ENCODE data around the gene PIP4K2A. TPM values are rescaled to one million over a fixed set of nuclear protein-coding genes. Genes with fewer than 3 reads are reported as not detected.
A peak's percentile ranks its signal among the peaks of the same experiment; 100 is the strongest.

Gene PIP4K2A
- total and polyA plus RNA-seq, 2 of the 13 experiments (the other 11 are each of a cell fraction or from before 2014, with no cell fraction given), result 9.1 to 22.6 TPM

GRCh38 chr10:22714479-22715289 is at the start of gene PIP4K2A (continued):
- no peak for TF ChIP-seq SIX1 (CRISPR knock-in tag; IDR thresholded peaks at IDR 0.05; ENCODE audit: borderline replicate concordance)
- TF ChIP-seq, protein P1, sequence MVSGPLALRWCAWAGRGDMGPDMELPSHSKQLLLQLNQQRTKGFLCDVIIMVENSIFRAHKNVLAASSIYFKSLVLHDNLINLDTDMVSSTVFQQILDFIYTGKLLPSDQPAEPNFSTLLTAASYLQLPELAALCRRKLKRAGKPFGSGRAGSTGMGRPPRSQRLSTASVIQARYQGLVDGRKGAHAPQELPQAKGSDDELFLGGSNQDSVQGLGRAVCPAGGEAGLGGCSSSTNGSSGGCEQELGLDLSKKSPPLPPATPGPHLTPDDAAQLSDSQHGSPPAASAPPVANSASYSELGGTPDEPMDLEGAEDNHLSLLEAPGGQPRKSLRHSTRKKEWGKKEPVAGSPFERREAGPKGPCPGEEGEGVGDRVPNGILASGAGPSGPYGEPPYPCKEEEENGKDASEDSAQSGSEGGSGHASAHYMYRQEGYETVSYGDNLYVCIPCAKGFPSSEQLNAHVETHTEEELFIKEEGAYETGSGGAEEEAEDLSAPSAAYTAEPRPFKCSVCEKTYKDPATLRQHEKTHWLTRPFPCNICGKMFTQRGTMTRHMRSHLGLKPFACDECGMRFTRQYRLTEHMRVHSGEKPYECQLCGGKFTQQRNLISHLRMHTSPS (CRISPR knock-in tag; IDR thresholded peaks at IDR 0.05; ENCODE audit: low read depth), result no peak
- no peak for TF ChIP-seq SUZ12 (IDR thresholded peaks at IDR 0.05; ENCODE audit: low read depth, low read length)
- peak; percentile 61 for TF ChIP-seq ATF7-NPFF (CRISPR knock-in tag; IDR thresholded peaks at IDR 0.05; ENCODE audit: low read depth)
- no peak for TF ChIP-seq ZNF331 (CRISPR knock-in tag; IDR thresholded peaks at IDR 0.05)
- TF ChIP-seq, protein P2, sequence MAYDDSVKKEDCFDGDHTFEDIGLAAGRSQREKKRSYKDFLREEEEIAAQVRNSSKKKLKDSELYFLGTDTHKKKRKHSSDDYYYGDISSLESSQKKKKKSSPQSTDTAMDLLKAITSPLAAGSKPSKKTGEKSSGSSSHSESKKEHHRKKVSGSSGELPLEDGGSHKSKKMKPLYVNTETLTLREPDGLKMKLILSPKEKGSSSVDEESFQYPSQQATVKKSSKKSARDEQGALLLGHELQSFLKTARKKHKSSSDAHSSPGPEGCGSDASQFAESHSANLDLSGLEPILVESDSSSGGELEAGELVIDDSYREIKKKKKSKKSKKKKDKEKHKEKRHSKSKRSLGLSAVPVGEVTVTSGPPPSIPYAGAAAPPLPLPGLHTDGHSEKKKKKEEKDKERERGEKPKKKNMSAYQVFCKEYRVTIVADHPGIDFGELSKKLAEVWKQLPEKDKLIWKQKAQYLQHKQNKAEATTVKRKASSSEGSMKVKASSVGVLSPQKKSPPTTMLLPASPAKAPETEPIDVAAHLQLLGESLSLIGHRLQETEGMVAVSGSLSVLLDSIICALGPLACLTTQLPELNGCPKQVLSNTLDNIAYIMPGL (CRISPR knock-in tag; IDR thresholded peaks at IDR 0.05; ENCODE audit: borderline replicate concordance in 1 of 2, low read depth in 1 of 2), result no peak
- no peak for TF ChIP-seq ZSCAN25 (CRISPR knock-in tag; IDR thresholded peaks at IDR 0.05)
- TF ChIP-seq ATF4 (CRISPR knock-in tag; IDR thresholded peaks at IDR 0.05), result no peak
- peak; percentile 32; the same call in 1 of the 2 replicates for TF ChIP-seq ZNF446 (CRISPR knock-in tag; IDR thresholded peaks at IDR 0.05)
- TF ChIP-seq ZNF343 (CRISPR knock-in tag; IDR thresholded peaks at IDR 0.05), result no peak
- no peak; the same call in 1 of the 2 replicates for TF ChIP-seq RNF2 (conservative IDR thresholded peaks at IDR 0.05; ENCODE audit: low read depth)
- no peak for TF ChIP-seq HDAC6 (IDR thresholded peaks at IDR 0.05; ENCODE audit: low read depth, low read length)
- no peak for TF ChIP-seq CENPBD1 (CRISPR knock-in tag; IDR thresholded peaks at IDR 0.05; ENCODE audit: borderline replicate concordance, low read depth)
- no peak for TF ChIP-seq MTF2 (CRISPR knock-in tag; IDR thresholded peaks at IDR 0.05; ENCODE audit: borderline replicate concordance)
- TF ChIP-seq, protein P3, sequence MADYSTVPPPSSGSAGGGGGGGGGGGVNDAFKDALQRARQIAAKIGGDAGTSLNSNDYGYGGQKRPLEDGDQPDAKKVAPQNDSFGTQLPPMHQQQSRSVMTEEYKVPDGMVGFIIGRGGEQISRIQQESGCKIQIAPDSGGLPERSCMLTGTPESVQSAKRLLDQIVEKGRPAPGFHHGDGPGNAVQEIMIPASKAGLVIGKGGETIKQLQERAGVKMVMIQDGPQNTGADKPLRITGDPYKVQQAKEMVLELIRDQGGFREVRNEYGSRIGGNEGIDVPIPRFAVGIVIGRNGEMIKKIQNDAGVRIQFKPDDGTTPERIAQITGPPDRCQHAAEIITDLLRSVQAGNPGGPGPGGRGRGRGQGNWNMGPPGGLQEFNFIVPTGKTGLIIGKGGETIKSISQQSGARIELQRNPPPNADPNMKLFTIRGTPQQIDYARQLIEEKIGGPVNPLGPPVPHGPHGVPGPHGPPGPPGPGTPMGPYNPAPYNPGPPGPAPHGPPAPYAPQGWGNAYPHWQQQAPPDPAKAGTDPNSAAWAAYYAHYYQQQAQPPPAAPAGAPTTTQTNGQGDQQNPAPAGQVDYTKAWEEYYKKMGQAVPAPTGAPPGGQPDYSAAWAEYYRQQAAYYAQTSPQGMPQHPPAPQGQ (CRISPR knock-in tag; IDR thresholded peaks at IDR 0.05; ENCODE audit: borderline replicate concordance), result no peak
- no peak for TF ChIP-seq SMARCE1 (IDR thresholded peaks at IDR 0.05; ENCODE audit: borderline replicate concordance)
- TF ChIP-seq U2AF1 (optimal IDR thresholded peaks at IDR 0.05; ENCODE audit: low read depth, low read length), result no peak
- peak; percentile 22; the same call in 1 of the 2 replicates for TF ChIP-seq NR2C2 (CRISPR knock-in tag; IDR thresholded peaks at IDR 0.05; ENCODE audit: borderline replicate concordance)
- TF ChIP-seq, protein P4, sequence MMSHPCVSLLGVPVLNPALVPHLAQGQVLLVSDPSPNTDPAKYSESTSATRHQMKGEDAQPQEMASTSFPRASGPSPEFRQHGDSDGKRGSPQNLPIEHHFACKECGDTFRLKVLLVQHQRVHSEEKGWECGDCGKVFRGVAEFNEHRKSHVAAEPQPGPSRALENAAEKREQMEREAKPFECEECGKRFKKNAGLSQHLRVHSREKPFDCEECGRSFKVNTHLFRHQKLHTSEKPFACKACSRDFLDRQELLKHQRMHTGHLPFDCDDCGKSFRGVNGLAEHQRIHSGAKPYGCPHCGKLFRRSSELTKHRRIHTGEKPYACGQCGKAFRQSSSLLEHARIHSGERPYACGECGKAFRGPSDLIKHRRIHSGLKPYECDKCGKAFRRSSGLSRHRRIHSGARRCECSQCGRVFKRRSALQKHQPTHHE (CRISPR knock-in tag; IDR thresholded peaks at IDR 0.05; ENCODE audit: borderline replicate concordance), result no peak
- TF ChIP-seq RBM22 (optimal IDR thresholded peaks at IDR 0.05; ENCODE audit: low read length), result no peak
